HCT116 (cell line): ENCODE data around the gene ZNF593. TPM values are rescaled to one million over a fixed set of nuclear protein-coding genes. Genes with fewer than 3 reads are reported as not detected.

ENCODE experiments used
- ATAC-seq: fragments of 200-7000 bp; cut with Tn5 transposase; 2 replicates; pipeline ENCODE4 v1.9.1; 2020; ENCODE audit warnings: mild to moderate bottlenecking, moderate library complexity
- BruUV-seq: library from RNA; stranded (reverse); fragments of 400-500 nt; replicated peaks from 2 replicates; lab custom pipeline; 2021; lab: Mats Ljungman, UMichigan
- CTCF ChIA-PET: fragments of 300-600 bp; sonication (Branson Sonifier 250); formaldehyde crosslinking; loops from one replicate; lab custom pipeline; 2021; ENCODE audit warnings: antibody characterized with exemption; lab: Charles Lee
- POLR2A ChIA-PET: fragments of 300-600, 350-600 bp; sonication (Branson Sonifier 250); formaldehyde crosslinking; loops from one replicate; lab custom pipeline; 2021; ENCODE audit warnings: antibody characterized with exemption; lab: Charles Lee
- RAD21 ChIA-PET, 2 experiments: fragments of 300-600 bp; sonication (Branson Sonifier 250); formaldehyde crosslinking; loops; one replicate each; lab custom pipeline; 2023; ENCODE audit warnings: low total read pairs in 2 of 2; ENCODE audit not compliant: uncharacterized antibody in 2 of 2, unreplicated experiment in 2 of 2, low non-redundant PET in 1 of 2; lab: Charles Lee
- DNase-seq: peaks from one replicate; pipeline ENCODE4 v3.0.0-alpha.2; 2010; ENCODE audit warnings: low read depth, low spot score
- H2AFZ ChIP-seq: fragments of 200-600 bp; shearing (Covaris generic), sonication (generic); 2 replicates; pipeline ENCODE4 v1.6.1; 2017; ENCODE audit warnings: low read depth, mixed run types, mixed read lengths, antibody characterized with exemption, low read length; ENCODE audit not compliant: poor library complexity, severe bottlenecking
- H3K27ac ChIP-seq: 2 replicates; pipeline ENCODE4 v1.5.1; 2012; ENCODE audit warnings: low read depth, low read length
- H3K27me3 ChIP-seq: fragments of 200-600 bp; sonication (generic); 2 replicates; pipeline ENCODE4 v1.6.1; 2016; ENCODE audit warnings: mixed run types, low read length, mixed read lengths; ENCODE audit not compliant: insufficient read depth
- H3K36me3 ChIP-seq, 2 experiments: fragments of 200-500 bp in 1 of 2; fragments of 200-600 bp in 1 of 2; sonication (Bioruptor generic) in 1 of 2; sonication (generic) in 1 of 2; 2 replicates each; pipeline versions ENCODE4 v1.5.1 to v1.6.1; 2014 to 2016; ENCODE audit warnings: low read length in 2 of 2, inconsistent platforms in 1 of 2, mixed read lengths in 1 of 2, mixed run types in 1 of 2; ENCODE audit not compliant: insufficient read depth in 2 of 2, control insufficient read depth in 1 of 2
- H3K4me1 ChIP-seq, 2 experiments: fragments of 200-600 bp in 1 of 2; sonication (generic) in 1 of 2; 2 replicates each; pipeline versions ENCODE4 v1.5.1 to v1.6.1; 2012 to 2017; ENCODE audit warnings: low read length in 2 of 2, inconsistent platforms in 1 of 2, mild to moderate bottlenecking in 1 of 2, mixed read lengths in 1 of 2, mixed run types in 1 of 2, moderate library complexity in 1 of 2; ENCODE audit not compliant: insufficient read depth in 2 of 2, control insufficient read depth in 1 of 2
- H3K4me2 ChIP-seq: fragments of 200-600 bp; sonication (generic); 2 replicates; pipeline ENCODE4 v1.6.1; 2017; ENCODE audit warnings: mixed run types, low read length, mixed read lengths
- H3K4me3 ChIP-seq, 2 experiments: fragments of 200-600 bp in 1 of 2; sonication (generic) in 1 of 2; replicated peaks in 1 of 2; 2 replicates each; pipeline ENCODE4 v1.5.1; 2011 to 2016; ENCODE audit warnings: low read length in 2 of 2, control low read depth in 1 of 2, low read depth in 1 of 2, mild to moderate bottlenecking in 1 of 2, mixed read lengths in 1 of 2, mixed run types in 1 of 2
- H3K79me2 ChIP-seq: fragments of 200-600 bp; sonication (generic); 2 replicates; pipeline ENCODE4 v1.6.1; 2017; ENCODE audit warnings: mild to moderate bottlenecking, mixed run types, low read length, moderate library complexity, mixed read lengths; ENCODE audit not compliant: insufficient read depth
- H3K9ac ChIP-seq: fragments of 200-600 bp; sonication (generic); 2 replicates; pipeline ENCODE4 v1.6.1; 2016; ENCODE audit warnings: low read length, mixed read lengths
- H3K9me2 ChIP-seq: fragments of 200-600 bp; sonication (generic), shearing (Covaris generic); 2 replicates; pipeline ENCODE4 v1.6.1; 2017; ENCODE audit warnings: mixed run types, mild to moderate bottlenecking, moderate library complexity; ENCODE audit not compliant: insufficient read depth
- H3K9me3 ChIP-seq, 2 experiments: fragments of 200-500 bp in 1 of 2; fragments of 200-600 bp in 1 of 2; sonication (Bioruptor generic) in 1 of 2; sonication (generic) in 1 of 2; 2 replicates each; pipeline ENCODE4 v1.6.1; 2014 to 2017; ENCODE audit warnings: low read length in 2 of 2, mixed read lengths in 2 of 2, inconsistent platforms in 1 of 2, low read depth in 1 of 2, mild to moderate bottlenecking in 1 of 2, mixed run types in 1 of 2, moderate library complexity in 1 of 2; ENCODE audit not compliant: control insufficient read depth in 1 of 2, insufficient read depth in 1 of 2
- H4K20me1 ChIP-seq: fragments of 200-600 bp; sonication (generic), shearing (Covaris generic); 2 replicates; pipeline ENCODE4 v1.6.1; 2017; ENCODE audit warnings: mixed run types, mild to moderate bottlenecking, moderate library complexity; ENCODE audit not compliant: insufficient read depth
- CEBPB ChIP-seq: IDR thresholded peaks from 2 replicates; pipeline ENCODE4 v1.6.1; 2012; ENCODE audit warnings: low read depth
- ELF1 ChIP-seq: IDR thresholded peaks from 2 replicates; pipeline ENCODE4 v1.6.1; 2012; ENCODE audit warnings: low read depth, borderline replicate concordance
- JUND ChIP-seq: IDR thresholded peaks from 2 replicates; pipeline ENCODE4 v1.6.1; 2012
- POLR2AphosphoS5 ChIP-seq: IDR thresholded peaks from 2 replicates; pipeline ENCODE4 v1.6.1; 2011; ENCODE audit warnings: mild to moderate bottlenecking, low read depth, low read length, moderate library complexity
- RAD21 ChIP-seq: IDR thresholded peaks from 2 replicates; pipeline ENCODE4 v1.6.1; 2012; ENCODE audit warnings: low read depth, mild to moderate bottlenecking
- SRF ChIP-seq: IDR thresholded peaks from 2 replicates; pipeline ENCODE4 v1.6.1; 2012; ENCODE audit warnings: low read depth
- TCF7L2 ChIP-seq: IDR thresholded peaks from 2 replicates; pipeline ENCODE4 v1.7.0; 2011; ENCODE audit warnings: borderline replicate concordance, inconsistent platforms; ENCODE audit not compliant: insufficient read depth, insufficient read length; ENCODE audit errors: extremely low read depth
- YY1 ChIP-seq: IDR thresholded peaks from 2 replicates; pipeline ENCODE4 v1.6.1; 2011; ENCODE audit warnings: low read length, low read depth, moderate library complexity, mild to moderate bottlenecking; ENCODE audit not compliant: insufficient replicate concordance; ENCODE audit errors: extremely low read depth
- ZFX ChIP-seq: fragments of 450-650 bp; IDR thresholded peaks from 2 replicates; pipeline ENCODE4 v1.6.1; 2017
- intact Hi-C: fragments of 100-400 bp; cut with micrococcal nuclease; formaldehyde crosslinking; loops from 2 replicates; pipeline ENCODE4 v1.10.0; 2022
- total RNA-seq: library from RNA; stranded (reverse); gene quantifications from one replicate; pipeline ENCODE4 v1.2.1, GENCODE V29; 2021; ENCODE audit not compliant: unreplicated experiment
- TF ChIP-seq, protein P1 (sequence below): IDR thresholded peaks from 2 replicates; pipeline ENCODE4 v1.6.1; 2012
- TF ChIP-seq, protein P2 (sequence below): IDR thresholded peaks from 2 replicates; pipeline ENCODE4 v1.6.1; 2012; ENCODE audit warnings: low read depth

ZNF593 gene
- total RNA-seq, 1 experiment from 2014 or later: 62.4 TPM

DNA sequence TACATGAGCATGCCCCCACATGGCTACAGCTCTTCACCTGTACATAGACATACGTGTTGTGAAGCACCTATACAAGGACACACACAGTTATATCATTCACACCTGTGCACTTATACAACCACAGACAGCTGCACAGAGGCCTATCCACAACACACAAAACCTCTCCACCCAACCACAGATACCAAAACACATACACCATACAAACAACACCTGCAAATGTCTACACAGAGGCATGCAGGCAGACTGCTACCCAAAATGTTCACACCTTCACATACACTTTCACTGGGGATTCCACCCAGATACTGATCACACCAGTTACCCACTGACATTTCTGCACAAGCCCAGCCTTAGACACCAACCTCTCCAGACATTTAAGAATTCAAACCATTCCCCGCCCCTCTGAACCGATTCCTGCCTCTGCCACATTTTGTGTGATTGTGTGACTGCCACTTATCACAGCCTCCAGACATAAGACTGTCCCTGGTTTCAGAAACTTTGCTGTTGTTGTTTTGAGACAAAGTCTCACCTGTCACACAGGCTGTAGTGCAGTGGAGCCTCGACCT is 2.9 kb upstream of the ZNF593 start:
- Histone ChIP-seq H3K27me3 (no peaks in the 10 kb centered on the region), H3K79me2 (peaks cover 20% of the 10 kb centered on the region), H3K4me2 (no peak overlapping the region), H3K9ac (no peak overlapping the region), H3K4me3 (no peak overlapping the region), H4K20me1 (no peaks in the 10 kb centered on the region), H3K4me1 (peaks cover 10 to 42% of the 10 kb centered on the region in 2 experiments), H3K36me3 (no peaks in the 10 kb centered on the region; a peak in 1 of 4 replicates), H3K27ac (no peak overlapping the region), H3K9me2 (no peaks in the 10 kb centered on the region), H3K9me3 (no peaks in the 10 kb centered on the region), H2AFZ (no peak overlapping the region)
- intact Hi-C loops: loop anchor here (5.0 kb wide), 3 partner anchors 129 to 226 kb away; no protein-coding TSS in a partner anchor
- DNase-seq: no peak
- POLR2A ChIA-PET: no interaction called here
- CTCF ChIA-PET: no interaction called here
- RAD21 ChIA-PET: no interaction called here
- BruUV-seq: no TSS peak
- TF ChIP-seq YY1 (no peak), POLR2AphosphoS5 (no peak), CEBPB (no peak), ZFX (no peak), JUND (no peak), RAD21 (no peak), ELF1 (no peak), TCF7L2 (no peak), SRF (no peak)
- TF ChIP-seq, protein P1, sequence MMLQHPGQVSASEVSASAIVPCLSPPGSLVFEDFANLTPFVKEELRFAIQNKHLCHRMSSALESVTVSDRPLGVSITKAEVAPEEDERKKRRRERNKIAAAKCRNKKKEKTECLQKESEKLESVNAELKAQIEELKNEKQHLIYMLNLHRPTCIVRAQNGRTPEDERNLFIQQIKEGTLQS: no peak
- TF ChIP-seq, protein P2, sequence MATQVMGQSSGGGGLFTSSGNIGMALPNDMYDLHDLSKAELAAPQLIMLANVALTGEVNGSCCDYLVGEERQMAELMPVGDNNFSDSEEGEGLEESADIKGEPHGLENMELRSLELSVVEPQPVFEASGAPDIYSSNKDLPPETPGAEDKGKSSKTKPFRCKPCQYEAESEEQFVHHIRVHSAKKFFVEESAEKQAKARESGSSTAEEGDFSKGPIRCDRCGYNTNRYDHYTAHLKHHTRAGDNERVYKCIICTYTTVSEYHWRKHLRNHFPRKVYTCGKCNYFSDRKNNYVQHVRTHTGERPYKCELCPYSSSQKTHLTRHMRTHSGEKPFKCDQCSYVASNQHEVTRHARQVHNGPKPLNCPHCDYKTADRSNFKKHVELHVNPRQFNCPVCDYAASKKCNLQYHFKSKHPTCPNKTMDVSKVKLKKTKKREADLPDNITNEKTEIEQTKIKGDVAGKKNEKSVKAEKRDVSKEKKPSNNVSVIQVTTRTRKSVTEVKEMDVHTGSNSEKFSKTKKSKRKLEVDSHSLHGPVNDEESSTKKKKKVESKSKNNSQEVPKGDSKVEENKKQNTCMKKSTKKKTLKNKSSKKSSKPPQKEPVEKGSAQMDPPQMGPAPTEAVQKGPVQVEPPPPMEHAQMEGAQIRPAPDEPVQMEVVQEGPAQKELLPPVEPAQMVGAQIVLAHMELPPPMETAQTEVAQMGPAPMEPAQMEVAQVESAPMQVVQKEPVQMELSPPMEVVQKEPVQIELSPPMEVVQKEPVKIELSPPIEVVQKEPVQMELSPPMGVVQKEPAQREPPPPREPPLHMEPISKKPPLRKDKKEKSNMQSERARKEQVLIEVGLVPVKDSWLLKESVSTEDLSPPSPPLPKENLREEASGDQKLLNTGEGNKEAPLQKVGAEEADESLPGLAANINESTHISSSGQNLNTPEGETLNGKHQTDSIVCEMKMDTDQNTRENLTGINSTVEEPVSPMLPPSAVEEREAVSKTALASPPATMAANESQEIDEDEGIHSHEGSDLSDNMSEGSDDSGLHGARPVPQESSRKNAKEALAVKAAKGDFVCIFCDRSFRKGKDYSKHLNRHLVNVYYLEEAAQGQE: no peak
- ATAC-seq: no peak
